ENCODE data around the gene GRID2IP.
"Not testable (repeated sequence)": the region's sequence is repeated elsewhere in the genome, so short reads cannot be mapped to it uniquely, and the experiment has no call there.

Gene GRID2IP

DNA sequence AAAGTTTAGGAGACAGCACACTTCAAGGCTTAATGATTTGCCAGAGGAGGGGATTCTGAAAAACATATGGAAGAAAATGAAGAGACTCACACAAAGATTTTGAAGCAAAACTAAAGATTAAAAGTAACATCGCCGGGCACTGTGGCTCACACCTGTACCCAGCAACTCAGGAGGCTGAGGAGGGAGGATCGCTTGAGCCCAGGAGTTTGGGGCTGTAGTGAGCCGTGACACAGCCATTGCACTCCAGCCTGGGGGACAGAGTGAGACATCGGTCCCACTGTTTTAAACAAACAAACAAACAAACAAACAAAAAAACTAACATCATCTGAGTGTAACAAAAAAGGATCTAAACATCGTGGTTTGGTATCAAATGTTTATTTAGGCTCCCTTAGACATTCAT is 69.8 kb downstream of the GRID2IP start:
- no peak for FAIRE-seq

DNA sequence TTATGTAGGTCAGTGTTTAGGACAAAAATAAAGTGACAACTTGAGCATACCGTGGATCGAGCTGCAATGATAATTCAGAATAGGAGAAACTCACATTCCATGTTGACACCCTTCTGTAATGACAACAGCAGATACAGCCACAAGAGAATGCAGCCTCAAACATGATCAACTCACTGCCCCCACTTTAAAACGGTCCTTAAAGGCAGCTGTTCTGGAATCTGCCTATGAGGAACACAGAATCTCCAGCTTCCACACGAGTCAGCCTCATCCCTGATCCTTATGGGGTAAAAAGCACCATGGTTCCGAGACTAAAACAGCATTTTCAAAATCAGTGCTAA is 71.0 kb downstream of the GRID2IP start:
- FAIRE-seq, result no peak

DNA sequence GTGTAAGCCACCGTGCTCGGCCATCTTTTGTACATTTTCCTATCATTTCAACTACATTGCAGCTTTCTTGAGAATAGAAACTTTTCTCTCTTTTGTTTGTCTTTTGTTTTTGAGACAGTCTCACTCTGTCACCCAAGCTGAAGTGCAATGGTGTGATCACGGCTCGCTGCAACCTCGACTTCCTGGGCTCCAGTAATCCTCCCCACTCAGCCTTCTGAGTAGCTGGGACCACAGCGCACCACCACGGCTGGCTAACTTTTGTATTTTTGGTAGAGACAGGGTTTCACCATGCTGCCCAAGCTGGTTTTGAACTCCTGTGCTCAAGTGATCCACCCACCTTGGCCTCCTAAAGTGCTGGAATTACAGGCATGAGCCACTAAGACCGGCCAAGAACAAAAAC is 72.2 kb downstream of the GRID2IP start:
- no peak for FAIRE-seq

DNA sequence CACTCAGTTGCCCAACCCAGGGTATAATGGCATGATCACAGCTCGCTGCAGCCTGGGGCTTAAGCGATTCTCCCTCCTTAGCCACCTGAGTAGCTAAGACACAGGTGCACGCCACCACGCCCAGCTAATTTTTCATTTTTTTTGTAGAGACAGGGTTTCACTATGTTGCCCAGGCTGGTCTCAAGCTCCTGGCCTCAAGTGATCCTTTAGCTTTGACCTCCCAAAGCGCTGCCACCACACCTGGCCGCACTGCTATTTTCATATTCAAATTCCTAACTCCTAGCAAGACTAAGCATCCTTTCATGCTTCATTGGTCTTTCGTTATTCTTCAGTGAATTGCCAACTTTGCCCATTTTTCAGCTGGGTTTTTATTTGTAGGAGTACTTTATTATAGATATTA is 73.1 kb downstream of the GRID2IP start:
- FAIRE-seq, result no peak

DNA sequence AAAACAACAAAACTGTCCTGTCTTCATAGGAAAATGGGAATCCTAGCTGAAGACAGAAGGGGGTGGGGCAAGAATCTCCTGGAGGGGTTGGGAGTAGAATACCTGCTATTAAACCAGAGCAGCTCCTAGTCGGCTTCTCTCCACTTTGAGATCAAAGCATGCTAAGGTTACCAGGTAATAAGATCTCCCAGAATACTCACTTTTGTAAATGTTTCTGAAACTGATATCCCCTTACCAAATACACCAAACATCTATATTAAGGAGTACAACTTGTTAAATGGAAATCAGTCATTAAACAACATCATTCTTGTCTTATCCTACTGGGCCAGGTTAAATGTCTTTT is 74.0 kb downstream of the GRID2IP start:
- no peak for FAIRE-seq

DNA sequence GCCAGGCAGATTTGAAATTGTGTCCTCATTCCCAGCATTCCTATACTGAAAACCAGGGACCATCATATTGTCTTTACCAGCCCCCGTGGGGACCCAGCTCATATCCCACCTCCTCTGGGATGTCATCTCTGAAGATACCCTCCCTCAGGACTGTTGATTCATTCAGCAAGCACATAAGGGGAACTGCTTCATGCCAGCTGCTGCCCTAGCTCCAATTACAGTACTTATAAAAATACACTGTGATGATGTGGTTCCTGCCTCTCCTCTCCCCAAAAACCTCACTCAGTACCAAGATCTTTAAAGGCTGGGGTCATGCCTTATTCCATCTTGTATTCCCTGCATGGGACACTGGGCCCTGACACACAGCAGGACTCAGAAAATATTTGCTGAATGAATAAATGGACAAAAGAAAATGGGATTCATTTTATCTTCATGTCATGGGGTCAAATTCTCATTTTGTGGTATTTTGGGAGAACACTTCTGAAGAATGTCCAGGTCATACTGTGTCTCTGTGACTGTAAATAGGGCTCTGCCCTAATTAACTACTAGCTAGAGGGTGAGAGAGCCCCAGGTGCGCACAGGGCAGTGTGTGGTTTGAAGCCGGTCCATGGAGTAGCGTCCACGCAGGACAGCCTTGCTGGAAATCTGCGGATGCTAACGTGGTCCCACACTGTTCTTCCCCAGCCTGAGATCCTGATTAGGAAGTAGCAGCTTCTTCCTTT is 74.5 kb downstream of the GRID2IP start:
- no peak for FAIRE-seq

DNA sequence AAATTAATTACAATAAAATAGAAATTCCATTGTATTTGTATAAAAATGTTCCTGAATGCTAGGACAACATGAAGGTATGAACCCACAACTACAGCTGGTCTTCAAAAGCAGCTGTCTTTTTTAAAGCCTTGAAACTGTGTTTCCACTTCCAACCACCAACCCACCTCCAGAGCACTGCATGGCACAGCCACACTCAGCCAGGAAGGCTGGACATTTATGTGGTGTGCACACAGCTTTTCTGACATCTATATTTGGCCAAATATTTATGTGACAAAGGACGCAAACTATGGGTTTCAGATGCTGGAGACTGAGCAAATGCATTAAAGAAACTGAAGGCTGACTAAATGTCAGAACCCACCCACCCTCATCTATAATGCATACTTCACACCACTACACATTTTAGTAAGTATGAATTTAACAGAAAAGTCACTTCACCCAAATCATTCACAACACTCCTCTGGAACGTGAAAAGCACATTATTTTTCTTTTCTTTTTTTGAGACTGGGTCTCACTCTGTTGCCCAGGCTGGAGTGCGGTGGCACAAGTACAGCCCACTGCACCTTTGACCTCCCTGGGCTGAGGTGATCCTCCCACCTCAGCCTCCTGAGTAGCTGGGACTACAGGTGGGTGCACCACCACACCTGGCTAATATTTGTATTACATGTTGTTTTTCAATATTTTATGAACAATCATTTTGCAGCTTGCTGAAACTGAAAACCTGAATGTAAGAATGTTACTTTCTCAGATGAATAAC is 75.7 kb downstream of the GRID2IP start:
- FAIRE-seq, result no peak

DNA sequence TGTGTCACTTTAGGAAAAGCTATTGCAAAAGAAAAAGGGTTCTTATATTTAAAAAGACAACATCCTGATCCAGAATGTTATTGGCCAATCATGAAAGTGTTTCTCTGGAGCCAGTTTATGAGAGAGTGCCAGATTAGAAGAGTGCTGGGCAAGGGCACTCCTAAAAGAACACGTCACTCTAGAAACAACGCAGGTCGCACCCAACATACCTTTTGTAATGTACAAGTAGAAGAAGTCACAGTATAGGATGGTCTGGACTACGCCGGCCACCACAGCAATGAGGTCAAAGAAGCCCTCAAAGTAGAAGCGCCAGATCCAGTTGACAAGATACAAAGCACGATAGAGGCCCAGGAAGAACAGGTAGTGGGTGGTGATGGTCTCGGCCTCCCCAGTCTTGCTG is 85.4 kb downstream of the GRID2IP start:
- no peak for FAIRE-seq

DNA sequence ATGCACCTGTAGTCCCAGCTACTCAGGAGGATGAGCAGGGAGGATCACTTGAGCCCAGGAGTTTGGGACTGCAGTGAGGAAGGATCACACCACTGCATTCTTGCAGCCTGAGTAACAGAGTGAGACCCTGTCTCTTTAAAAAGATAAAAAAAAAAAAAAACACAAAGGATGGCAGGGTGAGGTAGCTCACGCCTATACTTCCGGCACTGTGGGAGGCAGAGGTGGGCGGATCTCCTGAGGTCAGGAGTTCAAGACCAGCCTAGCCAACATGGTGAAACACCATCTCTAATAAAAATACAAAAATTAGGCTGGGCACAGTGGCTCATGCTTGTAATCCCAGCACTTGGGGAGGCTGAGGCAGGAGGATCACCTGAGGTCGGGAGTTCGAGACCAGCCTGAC is 87.7 kb downstream of the GRID2IP start:
- not testable (repeated sequence) for FAIRE-seq

DNA sequence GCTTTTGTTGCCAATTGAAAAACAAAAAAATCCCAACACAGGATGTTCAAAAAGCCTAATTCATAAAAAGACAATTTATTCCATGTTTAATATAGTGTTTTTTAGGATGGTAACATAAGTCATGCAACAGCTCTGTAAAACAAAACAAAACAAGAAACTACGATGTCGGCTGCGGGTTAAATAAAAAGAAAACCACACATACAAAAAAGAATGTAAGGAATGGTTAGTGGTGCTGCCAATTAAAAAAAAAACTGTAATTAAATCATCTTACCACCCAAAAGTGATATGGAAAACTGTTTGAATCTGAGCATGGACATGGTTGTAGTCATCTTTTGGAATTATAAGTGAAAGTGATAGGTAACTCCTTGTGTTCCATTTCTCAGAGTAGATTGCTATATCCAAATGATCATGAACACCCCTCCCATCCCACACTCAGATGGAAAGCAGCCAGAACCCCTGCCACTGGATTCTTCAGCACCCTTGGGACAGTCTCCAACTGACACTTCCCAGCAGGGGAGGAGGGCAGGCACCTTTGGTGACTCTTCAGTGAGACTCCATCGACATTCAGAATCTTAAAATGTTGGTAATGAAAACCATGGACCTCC is 89.2 kb downstream of the GRID2IP start:
- no peak for FAIRE-seq

DNA sequence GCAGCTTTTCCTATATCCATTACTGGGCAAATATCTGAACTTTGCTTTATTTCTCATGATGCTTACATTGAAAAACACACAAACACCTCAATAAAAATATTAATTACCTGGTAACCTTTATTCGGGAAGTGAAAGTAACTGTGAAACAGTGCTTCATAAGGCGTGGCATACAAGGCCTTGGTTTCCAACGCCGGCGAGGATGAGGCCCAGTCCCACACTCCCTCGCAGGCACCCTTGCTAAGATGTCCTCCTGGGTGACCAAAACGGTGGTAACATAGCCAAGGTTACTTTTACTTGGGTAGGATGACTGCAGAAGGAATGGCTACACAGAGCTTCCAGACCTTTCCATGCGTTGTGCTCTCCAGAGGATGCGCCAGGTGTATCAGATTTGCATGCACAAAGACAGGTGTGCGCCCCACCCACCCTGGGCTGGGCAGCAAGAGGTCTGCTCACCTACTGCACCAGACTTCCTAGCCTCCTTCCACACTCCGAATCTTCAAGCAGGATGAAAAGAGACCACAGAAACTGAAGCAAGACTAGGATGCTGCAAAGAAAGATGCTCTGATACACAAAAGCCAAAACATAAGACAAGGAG is 90.2 kb downstream of the GRID2IP start:
- no peak for FAIRE-seq

DNA sequence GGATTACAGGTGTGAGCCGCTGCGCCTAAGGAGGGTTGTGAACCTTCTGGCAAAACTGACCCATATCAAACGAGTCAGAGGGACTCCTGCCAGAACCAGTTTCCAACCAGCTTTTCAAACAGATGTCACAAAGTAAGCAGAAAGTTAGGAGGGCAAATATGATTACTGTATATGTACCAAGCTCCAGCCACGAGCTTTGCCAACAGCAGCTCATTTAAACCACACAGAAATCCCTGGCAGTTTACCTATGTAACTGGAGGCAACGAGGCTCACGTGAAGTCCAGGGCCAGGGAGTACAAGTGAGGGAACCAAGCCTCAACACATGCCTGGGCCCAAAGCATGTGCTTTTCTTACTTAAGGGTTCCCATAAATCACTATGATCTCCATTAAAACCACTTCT is 91.0 kb downstream of the GRID2IP start:
- FAIRE-seq, result no peak

DNA sequence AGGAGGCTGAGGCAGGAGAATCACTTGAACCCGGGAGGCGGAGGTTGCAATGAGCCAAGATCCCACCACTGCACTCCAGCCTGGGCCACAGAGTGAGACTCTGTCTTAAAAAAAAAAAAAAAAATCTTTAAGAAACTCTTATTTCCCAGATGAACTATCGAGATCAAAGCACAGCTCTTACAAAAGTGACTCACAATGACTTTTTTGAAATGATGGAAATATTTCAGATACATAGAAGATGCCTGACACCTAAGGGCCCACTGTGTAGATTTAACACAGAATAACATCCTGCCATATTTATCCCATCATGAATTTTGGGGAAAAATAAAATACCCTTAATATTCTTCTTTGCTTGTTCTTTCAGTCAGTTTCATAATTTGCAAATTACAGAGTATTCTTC is 92.6 kb downstream of the GRID2IP start:
- FAIRE-seq, result not testable (repeated sequence)

DNA sequence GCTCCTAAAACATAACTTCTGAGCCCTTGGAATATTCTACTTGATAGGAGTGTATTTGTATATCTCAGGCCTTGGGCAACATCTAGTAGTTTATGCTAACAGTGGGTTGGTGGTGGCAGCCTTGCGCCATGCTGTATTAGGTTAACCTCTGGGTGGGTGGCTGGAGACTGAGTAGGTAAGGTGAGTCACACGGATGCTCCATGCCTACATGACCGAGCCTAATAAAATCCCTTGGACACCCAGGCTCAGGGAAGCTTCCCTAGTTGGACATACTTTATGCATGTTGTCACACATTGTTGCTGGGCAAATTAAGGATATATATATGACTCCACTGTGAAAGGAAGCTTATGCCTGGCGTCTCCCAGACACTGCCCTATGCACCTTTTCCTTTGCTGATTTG is 97.5 kb downstream of the GRID2IP start:
- no peak for FAIRE-seq

DNA sequence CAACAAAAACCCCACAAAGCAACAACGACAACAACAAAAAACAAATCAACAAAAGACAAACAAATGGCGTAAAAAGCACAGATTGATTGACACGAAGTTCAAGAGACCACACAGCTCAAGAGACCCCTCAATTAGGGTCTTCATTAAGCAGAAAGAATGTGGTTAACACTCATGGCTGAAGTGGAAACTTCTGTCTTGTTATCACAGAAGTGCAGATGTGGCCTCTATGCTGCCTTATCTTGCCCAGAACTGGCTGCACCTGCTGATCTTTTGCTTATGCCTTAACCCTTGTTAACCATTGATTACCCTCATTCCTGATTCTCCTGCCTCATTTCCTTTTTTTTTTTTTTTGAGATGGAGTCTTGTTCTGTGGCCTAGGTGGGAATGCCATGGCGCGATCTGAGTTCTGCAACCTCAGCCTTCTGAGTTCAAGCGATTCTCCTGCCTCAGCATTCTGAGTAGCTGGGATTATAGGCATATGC is 100.0 kb downstream of the GRID2IP start:
- FAIRE-seq, result no peak

DNA sequence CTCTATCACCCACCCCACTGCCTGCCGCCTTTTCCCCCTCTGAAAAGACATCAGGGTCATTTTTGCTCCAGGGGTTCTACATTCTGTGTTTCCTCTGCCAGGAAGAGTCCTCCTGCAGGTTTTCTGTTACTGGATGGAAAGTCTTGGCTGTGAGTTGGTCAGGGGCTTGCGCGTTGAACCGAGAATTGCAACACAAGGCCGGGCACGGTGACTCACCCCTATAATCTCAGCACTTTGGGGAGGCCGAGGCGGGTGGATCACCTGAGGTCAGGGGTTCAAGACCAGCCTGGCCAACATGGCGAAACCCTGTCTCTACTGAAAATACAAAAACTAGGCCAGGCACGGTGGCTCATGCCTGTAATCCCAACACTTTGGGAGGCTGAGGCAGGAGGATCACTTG is 100.7 kb downstream of the GRID2IP start:
- FAIRE-seq, result not testable (repeated sequence)

DNA sequence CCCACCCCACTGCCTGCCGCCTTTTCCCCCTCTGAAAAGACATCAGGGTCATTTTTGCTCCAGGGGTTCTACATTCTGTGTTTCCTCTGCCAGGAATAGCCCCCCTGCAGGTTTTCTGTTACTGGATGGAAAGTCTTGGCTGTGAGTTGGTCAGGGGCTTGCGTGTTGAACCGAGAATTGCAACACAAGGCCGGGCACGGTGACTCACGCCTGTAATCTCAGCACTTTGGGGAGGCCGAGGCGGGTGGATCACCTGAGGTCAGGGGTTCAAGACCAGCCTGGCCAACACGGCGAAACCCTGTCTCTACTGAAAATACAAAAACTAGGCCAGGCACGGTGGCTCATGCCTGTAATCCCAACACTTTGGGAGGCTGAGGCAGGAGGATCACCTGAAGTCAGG is 101.4 kb downstream of the GRID2IP start:
- not testable (repeated sequence) for FAIRE-seq

DNA sequence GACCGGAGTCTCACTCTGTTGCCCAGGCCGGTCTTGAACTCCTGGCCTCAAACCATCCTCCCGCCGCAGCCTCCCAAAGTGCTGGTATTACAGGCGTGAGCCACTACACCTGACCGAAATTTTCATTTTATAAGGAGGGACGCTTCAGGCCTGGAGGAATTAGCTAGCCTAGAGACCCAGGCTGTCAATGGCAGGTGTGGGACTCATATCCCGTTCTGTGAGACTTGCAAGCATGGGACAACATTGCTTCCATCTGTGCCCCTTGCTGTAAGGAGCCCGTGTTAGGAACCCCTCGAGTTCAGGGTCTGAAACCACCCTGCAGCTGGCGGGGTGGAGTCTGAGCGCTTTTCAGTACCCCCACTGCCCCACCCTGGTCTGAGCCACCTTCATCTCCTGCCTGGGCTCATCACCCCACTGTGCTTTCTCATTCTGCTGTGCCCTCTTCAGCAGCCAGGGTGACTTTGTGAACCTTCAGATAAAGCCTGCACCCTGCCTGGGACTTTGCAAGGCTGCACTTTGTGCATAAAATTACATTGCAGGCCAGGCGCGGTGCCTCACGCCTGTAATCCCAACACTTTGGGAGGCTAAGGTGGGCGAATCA is 102.2 kb downstream of the GRID2IP start:
- FAIRE-seq, result no peak

DNA sequence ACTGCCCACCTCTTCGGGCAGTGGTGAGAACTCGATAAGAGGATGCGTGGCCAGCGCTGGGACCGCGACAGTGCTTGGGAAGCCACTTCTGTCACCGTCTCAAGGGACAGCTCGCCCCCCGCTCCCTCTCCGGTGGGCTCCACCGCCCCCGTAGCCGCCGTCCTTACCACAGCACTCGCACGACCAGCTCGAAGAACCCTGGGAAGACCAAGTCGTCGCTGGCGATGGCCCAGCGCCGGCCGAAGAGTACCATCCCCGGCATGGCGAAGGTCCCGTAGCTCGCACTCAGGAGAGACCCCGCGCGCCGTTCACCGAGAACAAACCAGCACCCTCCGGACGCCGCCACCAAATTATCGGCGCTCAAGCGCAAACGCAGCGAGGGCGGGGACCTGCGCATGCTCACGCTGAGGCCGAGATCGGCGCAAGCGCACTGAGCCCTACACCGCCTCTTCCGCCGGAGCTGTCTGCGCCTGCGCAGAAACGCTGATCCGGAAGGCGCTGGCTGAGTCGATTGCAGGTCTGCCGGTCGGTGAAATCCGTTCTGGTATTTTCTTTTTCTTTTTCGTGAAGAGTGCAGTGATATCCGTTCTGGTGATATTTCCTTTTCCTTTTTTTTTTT is 103.6 kb downstream of the GRID2IP start, which contains the start of gene DAGLB:
Gene DAGLB, minus strand, starts transcription at position 374 of the 619 bp plus-strand sequence. Its CDS starts 112 bp downstream, at position 262.
- FAIRE-seq, result no peak
